OCI-LY3 (cell line): ENCODE results near the gene PRKAR1B.

Source experiments
- EZH2phosphoT487 ChIP-seq: fragments of 200-600 bp; shearing (Covaris generic); IDR thresholded peaks from 2 replicates; pipeline ENCODE4 v1.6.1; 2018; ENCODE audit warnings: antibody characterized with exemption, mixed run types, low read depth
- TF ChIP-seq, protein P1 (sequence below): fragments of 200-600, 300-600 bp; sonication (generic); IDR thresholded peaks from 2 replicates; pipeline ENCODE4 v1.5.1; 2014; ENCODE audit warnings: antibody characterized with exemption, low read length, low read depth

DNA sequence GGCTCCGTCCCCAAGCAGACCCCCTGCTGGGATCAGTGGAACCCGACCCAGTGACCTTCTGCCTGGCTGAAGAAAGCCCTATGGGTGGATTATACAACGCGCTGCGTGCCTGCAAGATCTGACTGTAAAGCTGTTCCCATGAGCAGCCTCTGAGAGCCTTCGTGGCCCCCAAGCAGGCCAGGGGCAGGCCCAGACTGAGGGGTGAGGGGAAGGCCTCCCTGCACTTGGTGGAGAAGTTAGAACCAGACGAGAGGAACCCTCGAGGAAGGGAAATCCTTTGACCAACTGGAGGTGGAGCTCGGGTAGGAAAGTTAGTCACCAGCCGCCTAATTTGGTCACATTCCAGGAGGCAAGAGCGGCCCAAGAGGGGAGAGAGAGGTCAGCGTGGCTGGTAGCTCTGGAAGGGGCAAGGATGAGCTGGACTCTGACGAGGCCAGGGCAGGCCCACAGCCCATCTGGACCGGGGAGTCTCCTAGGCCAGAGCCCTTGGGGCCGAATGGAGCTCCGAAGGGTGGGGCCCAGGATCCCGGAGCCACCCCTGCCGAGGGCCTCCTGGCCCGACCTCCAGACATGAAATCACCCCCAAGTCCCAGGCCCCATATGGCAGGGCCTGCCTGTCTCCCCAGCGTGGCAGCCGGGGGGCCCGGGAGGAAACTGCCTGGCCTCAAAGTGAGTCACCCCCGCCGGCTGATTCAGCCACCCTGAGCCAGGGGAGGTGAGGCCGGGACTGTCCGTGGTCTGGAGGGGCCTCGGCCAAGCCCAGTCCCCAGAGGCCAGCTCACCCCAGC, 184.2 kb downstream of the PRKAR1B start:
- TF ChIP-seq, protein P1, sequence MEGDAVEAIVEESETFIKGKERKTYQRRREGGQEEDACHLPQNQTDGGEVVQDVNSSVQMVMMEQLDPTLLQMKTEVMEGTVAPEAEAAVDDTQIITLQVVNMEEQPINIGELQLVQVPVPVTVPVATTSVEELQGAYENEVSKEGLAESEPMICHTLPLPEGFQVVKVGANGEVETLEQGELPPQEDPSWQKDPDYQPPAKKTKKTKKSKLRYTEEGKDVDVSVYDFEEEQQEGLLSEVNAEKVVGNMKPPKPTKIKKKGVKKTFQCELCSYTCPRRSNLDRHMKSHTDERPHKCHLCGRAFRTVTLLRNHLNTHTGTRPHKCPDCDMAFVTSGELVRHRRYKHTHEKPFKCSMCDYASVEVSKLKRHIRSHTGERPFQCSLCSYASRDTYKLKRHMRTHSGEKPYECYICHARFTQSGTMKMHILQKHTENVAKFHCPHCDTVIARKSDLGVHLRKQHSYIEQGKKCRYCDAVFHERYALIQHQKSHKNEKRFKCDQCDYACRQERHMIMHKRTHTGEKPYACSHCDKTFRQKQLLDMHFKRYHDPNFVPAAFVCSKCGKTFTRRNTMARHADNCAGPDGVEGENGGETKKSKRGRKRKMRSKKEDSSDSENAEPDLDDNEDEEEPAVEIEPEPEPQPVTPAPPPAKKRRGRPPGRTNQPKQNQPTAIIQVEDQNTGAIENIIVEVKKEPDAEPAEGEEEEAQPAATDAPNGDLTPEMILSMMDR = no peak
- no peak for TF ChIP-seq EZH2phosphoT487
